ENCODE data around the gene DBN1.

- TF ChIP-seq POLR2A (IDR thresholded peaks at IDR 0.05) (no peak), CTCF (IDR thresholded peaks at IDR 0.05) (no peak), EP300 (IDR thresholded peaks at IDR 0.05) (no peak)
These were observed 28.1 kb downstream of the DBN1 start for GRCh38 chr5:177445052-177445916.

Measured in tibial nerve (tissue), 4 donors.